SK-N-SH treated with all-trans-retinoic acid at 6 μM for 48 hours (cell line): ENCODE measurements around the gene TMBIM1.

Experiments
- ATAC-seq: fragments of 200-7000 bp; cut with Tn5 transposase; 3 replicates; pipeline ENCODE4 v1.9.1; 2020; ENCODE audit warnings: mild to moderate bottlenecking, moderate library complexity
- ARNTL ChIP-seq: fragments of 450-650 bp; formaldehyde crosslinking; IDR thresholded peaks from 2 replicates; pipeline ENCODE4 v1.5.0; 2020; ENCODE audit warnings: low read depth, mild to moderate bottlenecking, moderate library complexity, borderline replicate concordance
- GLIS3 ChIP-seq: fragments of 250-450 bp; sonication (Bioruptor Pico); IDR thresholded peaks from 2 replicates; pipeline ENCODE4 v1.5.0; 2020; ENCODE audit warnings: mild to moderate bottlenecking, moderate library complexity
- ISL1 ChIP-seq: fragments of 250-450 bp; sonication (Bioruptor Pico); IDR thresholded peaks from 2 replicates; pipeline ENCODE4 v2.1.2; 2022; ENCODE audit warnings: mild to moderate bottlenecking, moderate library complexity
- OSR1 ChIP-seq: fragments of 250-450 bp; sonication (Bioruptor Pico); IDR thresholded peaks from 2 replicates; pipeline ENCODE4 v1.8.0; 2022; ENCODE audit warnings: moderate library complexity, mild to moderate bottlenecking, inconsistent platforms
- RARB ChIP-seq: fragments of 250-450 bp; sonication (Bioruptor Pico); IDR thresholded peaks from 2 replicates; pipeline ENCODE4 v1.8.0; 2021; ENCODE audit warnings: mild to moderate bottlenecking, moderate library complexity
- SNAI2 ChIP-seq: fragments of 250-450 bp; sonication (Bioruptor Pico); IDR thresholded peaks from 2 replicates; pipeline ENCODE4 v1.5.0; 2020; ENCODE audit warnings: mild to moderate bottlenecking, moderate library complexity
- TCF4 ChIP-seq: fragments of 250-450 bp; sonication (Bioruptor Pico); IDR thresholded peaks from 2 replicates; pipeline ENCODE4 v1.8.0; 2021; ENCODE audit warnings: mild to moderate bottlenecking, moderate library complexity, borderline replicate concordance
- TOX ChIP-seq: fragments of 250-450 bp; sonication (Bioruptor Pico); IDR thresholded peaks from 2 replicates; pipeline ENCODE4 v1.8.0; 2021; ENCODE audit warnings: mild to moderate bottlenecking, moderate library complexity, borderline replicate concordance
- ZC3H10 ChIP-seq: fragments of 250-450 bp; sonication (Bioruptor Pico); IDR thresholded peaks from 2 replicates; pipeline ENCODE4 v1.5.1; 2021; ENCODE audit warnings: mild to moderate bottlenecking, moderate library complexity
- ZFP30 ChIP-seq: fragments of 450-650 bp; formaldehyde crosslinking; IDR thresholded peaks from 2 replicates; pipeline ENCODE4 v1.5.0; 2022; ENCODE audit warnings: mild to moderate bottlenecking, moderate library complexity
- ZNF70 ChIP-seq: fragments of 450-650 bp; formaldehyde crosslinking; IDR thresholded peaks from 2 replicates; pipeline ENCODE4 v1.5.0; 2020; ENCODE audit warnings: mild to moderate bottlenecking, moderate library complexity
- TF ChIP-seq, protein P1 (sequence below): fragments of 250-450 bp; sonication (Bioruptor Pico); IDR thresholded peaks from 2 replicates; pipeline ENCODE4 v1.5.0; 2020; ENCODE audit warnings: mild to moderate bottlenecking, moderate library complexity
- TF ChIP-seq, protein P2 (sequence below): fragments of 250-450 bp; sonication (Bioruptor Pico); IDR thresholded peaks from 2 replicates; pipeline ENCODE4 v1.5.1; 2020; ENCODE audit warnings: low read depth, mild to moderate bottlenecking, moderate library complexity
- TF ChIP-seq, protein P3 (sequence below): fragments of 250-450 bp; sonication (Bioruptor Pico); IDR thresholded peaks from 2 replicates; pipeline ENCODE4 v1.5.1; 2021; ENCODE audit warnings: mild to moderate bottlenecking, moderate library complexity
- TF ChIP-seq, protein P4 (sequence below): fragments of 250-450 bp; sonication (Bioruptor Pico); IDR thresholded peaks from 2 replicates; pipeline ENCODE4 v1.8.0; 2021; ENCODE audit warnings: low read depth, mild to moderate bottlenecking, moderate library complexity, borderline replicate concordance
- TF ChIP-seq, protein P5 (sequence below): fragments of 250-450 bp; sonication (Bioruptor Pico); IDR thresholded peaks from 2 replicates; pipeline ENCODE4 v1.8.0; 2020; ENCODE audit warnings: mild to moderate bottlenecking, moderate library complexity, borderline replicate concordance

Gene TMBIM1

DNA sequence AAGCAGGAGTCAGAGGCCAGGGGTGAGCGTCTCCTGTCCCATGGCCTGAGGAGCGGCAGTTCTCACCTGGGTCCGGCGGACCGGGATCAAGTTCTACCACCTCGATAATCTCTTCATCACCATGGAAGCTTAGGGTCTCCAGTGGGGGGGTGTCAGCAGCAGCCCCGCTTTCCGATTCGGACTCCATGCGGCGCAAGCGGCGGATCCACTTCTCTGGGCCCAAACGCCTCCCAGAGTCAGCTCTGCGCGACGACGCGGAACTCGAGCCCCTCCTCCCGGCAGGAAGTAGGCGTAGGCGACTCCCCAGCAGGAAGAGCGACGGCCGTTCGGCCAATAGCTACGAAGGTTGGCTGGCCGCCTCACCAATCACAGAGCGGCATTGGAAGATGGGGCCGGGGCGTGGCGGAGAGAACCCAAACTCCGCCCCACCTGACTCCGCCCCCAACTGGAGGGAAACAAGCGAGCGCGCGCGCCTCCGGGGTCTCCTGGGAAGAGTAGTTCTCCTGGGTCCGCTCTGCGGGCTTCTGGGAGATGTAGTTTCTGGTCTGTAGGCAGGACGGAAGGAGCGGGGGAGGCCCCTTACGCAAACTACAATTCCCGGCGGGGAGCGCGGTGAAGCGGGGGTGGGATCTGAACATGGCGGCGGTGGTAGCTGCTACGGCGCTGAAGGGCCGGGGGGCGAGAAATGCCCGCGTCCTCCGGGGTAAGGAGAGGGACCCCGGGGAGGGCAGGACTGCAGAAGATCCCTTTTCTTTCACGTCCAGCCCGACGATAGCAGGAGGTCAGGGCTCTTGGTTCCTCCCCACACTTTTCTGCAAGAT, 22.2 kb downstream of the TMBIM1 start, which contains the start of the genes AAMP and PNKD:
Gene AAMP (minus strand): TSS at position 238 of the 821 bp plus-strand sequence. CDS start 51 bp downstream, at position 187.
Gene PNKD (plus strand): TSS at position 620 of the 821 bp plus-strand sequence. CDS start 17 bp downstream, at position 637.
- TF ChIP-seq, protein P1, sequence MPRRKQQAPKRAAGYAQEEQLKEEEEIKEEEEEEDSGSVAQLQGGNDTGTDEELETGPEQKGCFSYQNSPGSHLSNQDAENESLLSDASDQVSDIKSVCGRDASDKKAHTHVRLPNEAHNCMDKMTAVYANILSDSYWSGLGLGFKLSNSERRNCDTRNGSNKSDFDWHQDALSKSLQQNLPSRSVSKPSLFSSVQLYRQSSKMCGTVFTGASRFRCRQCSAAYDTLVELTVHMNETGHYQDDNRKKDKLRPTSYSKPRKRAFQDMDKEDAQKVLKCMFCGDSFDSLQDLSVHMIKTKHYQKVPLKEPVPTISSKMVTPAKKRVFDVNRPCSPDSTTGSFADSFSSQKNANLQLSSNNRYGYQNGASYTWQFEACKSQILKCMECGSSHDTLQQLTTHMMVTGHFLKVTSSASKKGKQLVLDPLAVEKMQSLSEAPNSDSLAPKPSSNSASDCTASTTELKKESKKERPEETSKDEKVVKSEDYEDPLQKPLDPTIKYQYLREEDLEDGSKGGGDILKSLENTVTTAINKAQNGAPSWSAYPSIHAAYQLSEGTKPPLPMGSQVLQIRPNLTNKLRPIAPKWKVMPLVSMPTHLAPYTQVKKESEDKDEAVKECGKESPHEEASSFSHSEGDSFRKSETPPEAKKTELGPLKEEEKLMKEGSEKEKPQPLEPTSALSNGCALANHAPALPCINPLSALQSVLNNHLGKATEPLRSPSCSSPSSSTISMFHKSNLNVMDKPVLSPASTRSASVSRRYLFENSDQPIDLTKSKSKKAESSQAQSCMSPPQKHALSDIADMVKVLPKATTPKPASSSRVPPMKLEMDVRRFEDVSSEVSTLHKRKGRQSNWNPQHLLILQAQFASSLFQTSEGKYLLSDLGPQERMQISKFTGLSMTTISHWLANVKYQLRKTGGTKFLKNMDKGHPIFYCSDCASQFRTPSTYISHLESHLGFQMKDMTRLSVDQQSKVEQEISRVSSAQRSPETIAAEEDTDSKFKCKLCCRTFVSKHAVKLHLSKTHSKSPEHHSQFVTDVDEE (CRISPR knock-in tag): 0 out of 2 replicates have a peak, but pooled peaks have one; percentile 51
- TF ChIP-seq, protein P2, sequence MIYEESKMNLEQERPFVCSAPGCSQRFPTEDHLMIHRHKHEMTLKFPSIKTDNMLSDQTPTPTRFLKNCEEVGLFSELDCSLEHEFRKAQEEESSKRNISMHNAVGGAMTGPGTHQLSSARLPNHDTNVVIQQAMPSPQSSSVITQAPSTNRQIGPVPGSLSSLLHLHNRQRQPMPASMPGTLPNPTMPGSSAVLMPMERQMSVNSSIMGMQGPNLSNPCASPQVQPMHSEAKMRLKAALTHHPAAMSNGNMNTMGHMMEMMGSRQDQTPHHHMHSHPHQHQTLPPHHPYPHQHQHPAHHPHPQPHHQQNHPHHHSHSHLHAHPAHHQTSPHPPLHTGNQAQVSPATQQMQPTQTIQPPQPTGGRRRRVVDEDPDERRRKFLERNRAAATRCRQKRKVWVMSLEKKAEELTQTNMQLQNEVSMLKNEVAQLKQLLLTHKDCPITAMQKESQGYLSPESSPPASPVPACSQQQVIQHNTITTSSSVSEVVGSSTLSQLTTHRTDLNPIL (CRISPR knock-in tag): no peak
- peak; percentile 95 for ATAC-seq

DNA sequence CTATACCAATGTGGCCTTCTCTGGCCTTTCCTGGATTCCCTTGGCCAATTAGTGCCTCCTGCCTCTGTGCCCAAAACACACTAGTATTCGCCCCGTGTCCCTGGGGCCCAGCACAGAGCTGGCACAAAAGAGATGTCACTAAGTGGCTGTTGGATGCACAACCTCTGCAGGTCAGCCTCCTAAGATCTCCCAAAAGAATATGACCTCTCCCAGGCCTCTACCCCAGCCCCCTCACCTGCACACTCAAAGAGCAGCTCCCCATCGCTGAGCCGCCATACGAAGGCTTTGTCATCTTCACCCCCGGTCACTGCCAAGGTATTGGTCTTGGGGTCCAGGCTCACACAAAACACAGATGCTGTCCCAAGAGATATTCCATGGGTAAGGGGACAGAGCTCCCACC, 25.0 kb downstream of the TMBIM1 start:
- ATAC-seq: no peak
- TF ChIP-seq, protein P1 (CRISPR knock-in tag): no peak
- no peak for TF ChIP-seq RARB (CRISPR knock-in tag)

DNA sequence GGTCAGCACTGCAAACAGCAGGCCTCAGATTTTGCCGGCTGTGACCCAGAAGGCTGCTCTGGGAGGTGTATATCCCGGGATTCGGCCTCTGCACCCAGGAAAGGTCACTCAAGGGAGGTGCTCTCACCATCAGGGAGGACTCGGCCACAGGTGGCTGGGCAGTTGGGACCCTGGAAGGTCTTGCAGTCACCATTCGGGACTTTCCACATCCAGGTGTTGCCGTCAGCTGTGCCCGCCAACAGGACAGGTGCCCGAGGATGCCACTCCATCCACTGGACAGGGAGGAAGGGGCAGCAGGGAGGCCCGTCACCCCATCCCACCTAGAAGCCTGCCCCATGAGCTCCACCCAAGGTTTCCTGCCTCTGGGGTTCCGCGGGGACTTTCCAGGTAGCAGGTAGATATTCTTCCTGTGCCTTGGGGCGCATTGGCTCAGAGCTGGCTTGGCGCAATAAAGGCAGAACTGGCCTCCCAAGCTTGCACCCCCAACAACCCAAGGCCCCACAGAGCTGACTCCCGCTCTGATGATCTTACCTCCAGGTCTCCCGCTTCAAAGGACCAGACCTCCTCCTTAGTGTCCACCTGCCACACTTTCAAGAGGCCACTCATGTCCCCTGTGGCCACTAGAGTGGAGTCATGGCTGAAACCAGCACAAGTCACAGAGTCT, 25.9 kb downstream of the TMBIM1 start:
- TF ChIP-seq, protein P3, sequence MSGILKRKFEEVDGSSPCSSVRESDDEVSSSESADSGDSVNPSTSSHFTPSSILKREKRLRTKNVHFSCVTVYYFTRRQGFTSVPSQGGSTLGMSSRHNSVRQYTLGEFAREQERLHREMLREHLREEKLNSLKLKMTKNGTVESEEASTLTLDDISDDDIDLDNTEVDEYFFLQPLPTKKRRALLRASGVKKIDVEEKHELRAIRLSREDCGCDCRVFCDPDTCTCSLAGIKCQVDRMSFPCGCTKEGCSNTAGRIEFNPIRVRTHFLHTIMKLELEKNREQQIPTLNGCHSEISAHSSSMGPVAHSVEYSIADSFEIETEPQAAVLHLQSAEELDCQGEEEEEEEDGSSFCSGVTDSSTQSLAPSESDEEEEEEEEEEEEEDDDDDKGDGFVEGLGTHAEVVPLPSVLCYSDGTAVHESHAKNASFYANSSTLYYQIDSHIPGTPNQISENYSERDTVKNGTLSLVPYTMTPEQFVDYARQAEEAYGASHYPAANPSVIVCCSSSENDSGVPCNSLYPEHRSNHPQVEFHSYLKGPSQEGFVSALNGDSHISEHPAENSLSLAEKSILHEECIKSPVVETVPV (CRISPR knock-in tag): no peak
- TF ChIP-seq, protein P2 (CRISPR knock-in tag): no peak
- ATAC-seq: no peak

DNA sequence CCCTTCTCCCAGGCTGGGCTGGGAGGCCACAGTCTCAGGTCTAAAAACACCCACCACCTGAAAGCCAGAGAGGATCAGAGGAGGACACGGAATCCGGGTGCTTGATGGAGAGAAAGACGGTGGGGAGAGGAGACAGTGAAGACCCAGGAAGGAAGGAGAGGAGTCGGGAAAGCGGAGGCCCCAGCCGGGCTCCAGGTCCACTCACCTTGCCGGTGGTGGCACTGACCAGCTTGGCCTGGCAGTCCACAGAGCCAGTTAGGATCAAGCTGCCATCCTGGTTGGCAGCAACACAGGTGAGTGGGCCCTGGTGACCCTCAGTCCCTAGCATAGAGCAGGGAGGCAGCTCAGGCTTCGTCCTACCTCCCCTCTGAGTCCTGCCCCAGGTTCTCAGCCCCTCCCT, 26.7 kb downstream of the TMBIM1 start:
- ATAC-seq: no peak
- TF ChIP-seq SNAI2 (CRISPR knock-in tag) (no peak), ZFP30 (no peak), TCF4 (no peak), ARNTL (CRISPR knock-in tag) (no peak), ZC3H10 (CRISPR knock-in tag) (no peak), TOX (CRISPR knock-in tag) (no peak), GLIS3 (CRISPR knock-in tag) (no peak), ZNF70 (CRISPR knock-in tag) (no peak), ISL1 (CRISPR knock-in tag) (no peak), OSR1 (CRISPR knock-in tag) (no peak)
- TF ChIP-seq, protein P4, sequence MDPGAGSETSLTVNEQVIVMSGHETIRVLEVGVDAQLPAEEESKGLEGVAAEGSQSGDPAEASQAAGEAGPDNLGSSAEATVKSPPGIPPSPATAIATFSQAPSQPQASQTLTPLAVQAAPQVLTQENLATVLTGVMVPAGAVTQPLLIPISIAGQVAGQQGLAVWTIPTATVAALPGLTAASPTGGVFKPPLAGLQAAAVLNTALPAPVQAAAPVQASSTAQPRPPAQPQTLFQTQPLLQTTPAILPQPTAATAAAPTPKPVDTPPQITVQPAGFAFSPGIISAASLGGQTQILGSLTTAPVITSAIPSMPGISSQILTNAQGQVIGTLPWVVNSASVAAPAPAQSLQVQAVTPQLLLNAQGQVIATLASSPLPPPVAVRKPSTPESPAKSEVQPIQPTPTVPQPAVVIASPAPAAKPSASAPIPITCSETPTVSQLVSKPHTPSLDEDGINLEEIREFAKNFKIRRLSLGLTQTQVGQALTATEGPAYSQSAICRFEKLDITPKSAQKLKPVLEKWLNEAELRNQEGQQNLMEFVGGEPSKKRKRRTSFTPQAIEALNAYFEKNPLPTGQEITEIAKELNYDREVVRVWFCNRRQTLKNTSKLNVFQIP (CRISPR knock-in tag): no peak
- TF ChIP-seq, protein P5, sequence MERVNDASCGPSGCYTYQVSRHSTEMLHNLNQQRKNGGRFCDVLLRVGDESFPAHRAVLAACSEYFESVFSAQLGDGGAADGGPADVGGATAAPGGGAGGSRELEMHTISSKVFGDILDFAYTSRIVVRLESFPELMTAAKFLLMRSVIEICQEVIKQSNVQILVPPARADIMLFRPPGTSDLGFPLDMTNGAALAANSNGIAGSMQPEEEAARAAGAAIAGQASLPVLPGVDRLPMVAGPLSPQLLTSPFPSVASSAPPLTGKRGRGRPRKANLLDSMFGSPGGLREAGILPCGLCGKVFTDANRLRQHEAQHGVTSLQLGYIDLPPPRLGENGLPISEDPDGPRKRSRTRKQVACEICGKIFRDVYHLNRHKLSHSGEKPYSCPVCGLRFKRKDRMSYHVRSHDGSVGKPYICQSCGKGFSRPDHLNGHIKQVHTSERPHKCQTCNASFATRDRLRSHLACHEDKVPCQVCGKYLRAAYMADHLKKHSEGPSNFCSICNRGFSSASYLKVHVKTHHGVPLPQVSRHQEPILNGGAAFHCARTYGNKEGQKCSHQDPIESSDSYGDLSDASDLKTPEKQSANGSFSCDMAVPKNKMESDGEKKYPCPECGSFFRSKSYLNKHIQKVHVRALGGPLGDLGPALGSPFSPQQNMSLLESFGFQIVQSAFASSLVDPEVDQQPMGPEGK (CRISPR knock-in tag): no peak
- TF ChIP-seq, protein P1 (CRISPR knock-in tag): no peak
